Measurements from ENCODE around the gene NCOA5.

The NCOA5 gene

DNA sequence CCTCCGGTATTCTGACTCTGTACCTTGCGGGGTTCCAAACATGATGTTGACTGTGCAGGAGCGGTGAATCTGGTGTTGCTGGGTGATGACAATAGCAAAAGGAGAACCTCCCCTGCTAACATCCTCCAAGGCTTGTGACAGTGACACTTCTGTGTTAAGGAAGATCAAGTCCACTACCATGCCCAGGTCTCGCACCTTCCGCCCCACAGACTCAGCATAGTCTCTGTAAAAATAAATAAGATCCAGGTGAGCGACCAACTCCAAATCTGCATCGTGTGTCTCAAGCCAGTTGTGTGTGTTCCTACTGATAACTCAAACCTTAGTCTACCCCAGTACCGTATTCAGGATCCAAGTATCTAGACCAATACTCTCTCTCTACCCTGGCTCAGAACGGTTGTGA is 24.8 kb downstream of the NCOA5 start:
- Histone ChIP-seq H3K36me3 (ENCODE audit: control insufficient read depth, insufficient read depth, low read length) (peaks cover 12% of the 10 kb centered on the region), H3K4me1 (ENCODE audit: control insufficient read depth, insufficient read depth, low read length) (no peaks in the 10 kb centered on the region), H3K27me3 (ENCODE audit: control insufficient read depth, insufficient read depth, low read length) (no peaks in the 10 kb centered on the region), H3K4me3 (ENCODE audit: low read length) (no peak overlapping the region), H3K9me3 (ENCODE audit: control insufficient read depth, low read length) (no peaks in the 10 kb centered on the region), H3K9ac (ENCODE audit: low read length) (no peak overlapping the region)

- Histone ChIP-seq H3K27me3 (ENCODE audit: control insufficient read depth, insufficient read depth, low read length) (peaks cover 8% of the 10 kb centered on the region), H3K4me1 (ENCODE audit: control insufficient read depth, insufficient read depth, low read length) (peaks cover 8% of the 10 kb centered on the region), H3K4me3 (ENCODE audit: low read length) (no peak overlapping the region), H3K9me3 (ENCODE audit: control insufficient read depth, low read length) (no peaks in the 10 kb centered on the region), H3K36me3 (ENCODE audit: control insufficient read depth, insufficient read depth, low read length) (peaks cover 12% of the 10 kb centered on the region), H3K9ac (ENCODE audit: low read length) (no peak overlapping the region)
Measured at GRCh38 chr20:46063652-46064054, 26.1 kb downstream of the NCOA5 start.

DNA sequence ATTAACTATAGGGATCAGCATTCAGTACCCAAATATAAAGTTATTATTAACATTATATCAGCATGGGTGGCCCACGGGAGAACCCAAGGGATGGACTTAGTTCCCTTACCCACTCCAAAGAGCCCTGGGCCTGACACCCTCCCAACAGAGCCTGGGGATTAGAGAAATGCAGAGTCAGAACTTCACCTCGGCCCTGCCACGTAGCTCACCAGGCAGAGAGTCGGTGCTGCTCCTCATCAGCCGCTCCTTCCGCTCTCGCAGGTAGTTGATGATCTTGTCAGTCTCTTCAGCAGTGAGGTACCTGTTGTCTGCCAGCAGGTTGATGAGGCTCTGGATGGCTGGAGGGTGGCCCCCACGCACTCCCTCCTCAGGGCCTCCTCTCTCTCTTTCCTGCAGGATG is 26.6 kb downstream of the NCOA5 start:
- Histone ChIP-seq H3K27me3 (ENCODE audit: control insufficient read depth, insufficient read depth, low read length) (peaks cover 13% of the 10 kb centered on the region), H3K36me3 (ENCODE audit: control insufficient read depth, insufficient read depth, low read length) (peaks cover 12% of the 10 kb centered on the region), H3K4me1 (ENCODE audit: control insufficient read depth, insufficient read depth, low read length) (peaks cover 13% of the 10 kb centered on the region), H3K9me3 (ENCODE audit: control insufficient read depth, low read length) (no peaks in the 10 kb centered on the region), H3K9ac (ENCODE audit: low read length) (no peak overlapping the region), H3K4me3 (ENCODE audit: low read length) (no peak overlapping the region)

DNA sequence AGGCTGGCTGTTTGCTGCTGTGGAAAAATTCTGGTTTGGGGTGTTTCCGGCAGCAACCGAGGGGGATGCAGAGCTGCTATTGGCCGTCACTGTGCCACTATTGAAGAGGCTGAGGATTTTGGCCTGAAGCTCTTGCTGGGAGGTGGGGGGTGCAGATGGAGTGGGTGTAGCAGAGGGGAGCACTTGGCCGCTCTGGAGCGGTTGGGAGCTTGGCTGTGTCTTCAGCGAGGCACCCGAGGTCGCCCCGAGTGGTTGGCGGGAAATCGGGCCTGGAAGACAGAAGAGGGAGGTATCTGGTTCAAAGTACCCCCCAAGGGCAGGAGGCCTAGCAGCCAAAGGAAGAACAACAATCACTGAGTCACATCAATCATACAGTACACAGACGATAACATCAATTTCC is 27.1 kb downstream of the NCOA5 start:
- H3K9ac ChIP-seq (ENCODE audit: low read length) = no peak overlapping the region
- H3K4me1 ChIP-seq (ENCODE audit: control insufficient read depth, insufficient read depth, low read length) = peaks cover 17% of the 10 kb centered on the region
- peaks cover 18% of the 10 kb centered on the region for H3K27me3 ChIP-seq (ENCODE audit: control insufficient read depth, insufficient read depth, low read length)
- H3K4me3 ChIP-seq (ENCODE audit: low read length) = no peak overlapping the region
- peaks cover 12% of the 10 kb centered on the region for H3K36me3 ChIP-seq (ENCODE audit: control insufficient read depth, insufficient read depth, low read length)
- H3K9me3 ChIP-seq (ENCODE audit: control insufficient read depth, low read length) = no peaks in the 10 kb centered on the region

GRCh38 chr20:46062151-46062550 is 27.6 kb downstream of the NCOA5 start:
- Histone ChIP-seq H3K4me3 (ENCODE audit: low read length) (no peak overlapping the region), H3K27me3 (ENCODE audit: control insufficient read depth, insufficient read depth, low read length) (peaks cover 23% of the 10 kb centered on the region), H3K36me3 (ENCODE audit: control insufficient read depth, insufficient read depth, low read length) (peaks cover 12% of the 10 kb centered on the region), H3K4me1 (ENCODE audit: control insufficient read depth, insufficient read depth, low read length) (peaks cover 22% of the 10 kb centered on the region), H3K9me3 (ENCODE audit: control insufficient read depth, low read length) (no peaks in the 10 kb centered on the region), H3K9ac (ENCODE audit: low read length) (no peak overlapping the region)

- H3K27me3 ChIP-seq (ENCODE audit: control insufficient read depth, insufficient read depth, low read length) = peaks cover 35% of the 10 kb centered on the region
- H3K9me3 ChIP-seq (ENCODE audit: control insufficient read depth, low read length) = no peaks in the 10 kb centered on the region
- H3K4me1 ChIP-seq (ENCODE audit: control insufficient read depth, insufficient read depth, low read length) = peaks cover 25% of the 10 kb centered on the region
- H3K4me3 ChIP-seq (ENCODE audit: low read length) = no peak overlapping the region
- peaks cover 7% of the 10 kb centered on the region for H3K36me3 ChIP-seq (ENCODE audit: control insufficient read depth, insufficient read depth, low read length)
- H3K9ac ChIP-seq (ENCODE audit: low read length) = no peak overlapping the region
Measured at GRCh38 chr20:46060975-46061374, 28.8 kb downstream of the NCOA5 start.

- peaks cover 25% of the 10 kb centered on the region for H3K4me1 ChIP-seq (ENCODE audit: control insufficient read depth, insufficient read depth, low read length)
- no peaks in the 10 kb centered on the region for H3K9me3 ChIP-seq (ENCODE audit: control insufficient read depth, low read length)
- H3K4me3 ChIP-seq (ENCODE audit: low read length) = no peak overlapping the region
- H3K27me3 ChIP-seq (ENCODE audit: control insufficient read depth, insufficient read depth, low read length) = peaks cover 39% of the 10 kb centered on the region
- peaks cover 7% of the 10 kb centered on the region for H3K36me3 ChIP-seq (ENCODE audit: control insufficient read depth, insufficient read depth, low read length)
- no peak overlapping the region for H3K9ac ChIP-seq (ENCODE audit: low read length)
Measured at GRCh38 chr20:46060301-46060881, 29.4 kb downstream of the NCOA5 start.

DNA sequence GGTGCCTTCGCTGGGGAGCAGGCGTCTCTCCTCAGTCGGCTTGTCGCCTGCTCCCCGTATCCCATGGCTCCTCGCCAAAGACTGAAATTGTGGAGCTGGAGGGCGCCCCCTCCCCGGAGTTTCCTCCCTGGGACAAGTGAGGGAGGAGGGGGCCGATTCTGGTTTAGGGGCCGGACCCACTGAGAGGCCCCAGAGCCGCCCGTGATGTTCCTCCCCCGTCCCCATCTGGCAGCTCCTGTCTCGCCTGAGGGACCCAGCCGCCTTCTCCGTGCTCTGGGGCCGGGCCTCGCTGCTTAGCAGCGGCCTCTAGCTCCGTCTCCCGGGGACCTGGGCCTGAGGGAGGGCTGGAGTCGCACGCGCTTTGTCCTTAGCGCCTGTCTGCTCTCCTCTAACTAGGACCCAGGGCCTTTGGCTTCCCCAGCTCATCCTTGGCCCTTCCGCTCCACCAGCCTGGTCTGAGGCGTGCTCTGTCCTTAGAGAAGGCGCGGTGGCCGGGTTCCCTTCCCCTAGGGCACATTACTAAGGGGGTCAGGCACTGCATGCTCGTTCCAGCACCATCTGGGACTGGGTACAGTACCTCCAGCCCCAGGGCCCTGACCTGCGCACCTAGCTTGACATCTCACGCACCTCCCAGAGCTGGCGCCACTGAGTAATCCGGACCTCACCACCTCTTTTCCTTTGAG is 31.0 kb downstream of the NCOA5 start:
- Histone ChIP-seq H3K36me3 (ENCODE audit: control insufficient read depth, insufficient read depth, low read length) (peaks cover 7% of the 10 kb centered on the region), H3K4me3 (ENCODE audit: low read length) (no peak overlapping the region), H3K4me1 (ENCODE audit: control insufficient read depth, insufficient read depth, low read length) (peaks cover 25% of the 10 kb centered on the region), H3K27me3 (ENCODE audit: control insufficient read depth, insufficient read depth, low read length) (peaks cover 46% of the 10 kb centered on the region), H3K9me3 (ENCODE audit: control insufficient read depth, low read length) (no peaks in the 10 kb centered on the region), H3K9ac (ENCODE audit: low read length) (no peak overlapping the region)

DNA sequence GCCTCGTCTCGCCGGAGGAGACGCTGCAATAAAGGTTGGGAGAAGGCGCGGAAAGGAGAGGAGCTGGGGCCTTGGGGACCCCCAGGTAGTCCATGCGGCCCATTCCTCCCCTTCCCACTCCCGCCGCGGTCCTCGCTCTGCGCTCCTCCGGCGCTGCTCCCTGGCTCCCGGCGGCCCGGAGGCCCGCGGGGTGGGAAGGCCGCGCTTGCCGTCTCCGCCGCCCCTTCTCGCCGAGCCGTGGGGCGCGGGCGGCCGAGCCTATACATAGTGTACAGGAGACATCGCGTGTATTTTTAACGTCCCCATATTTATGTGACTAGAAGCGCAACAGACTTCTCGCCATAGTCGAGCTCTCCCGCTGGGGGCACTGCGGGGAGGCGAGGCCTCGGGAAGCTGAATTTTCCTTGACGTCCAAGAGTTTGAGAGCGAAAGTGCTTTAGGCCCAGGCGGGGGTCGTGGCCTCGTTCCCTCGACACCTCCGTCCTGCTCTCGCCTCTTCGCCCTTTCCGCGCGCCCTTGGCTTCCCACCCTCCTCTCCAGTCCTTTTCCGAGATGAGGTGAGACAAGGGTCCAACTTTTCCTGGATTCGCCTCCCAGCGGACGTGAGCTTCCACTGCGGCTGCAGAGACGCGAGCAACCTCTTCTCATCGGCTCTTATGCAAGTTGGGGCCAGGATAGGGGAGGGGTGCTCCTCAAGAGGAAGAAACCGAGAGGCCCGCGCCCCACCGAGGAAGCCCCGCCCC is 31.7 kb downstream of the NCOA5 start:
- Histone ChIP-seq H3K9me3 (ENCODE audit: control insufficient read depth, low read length) (no peaks in the 10 kb centered on the region), H3K4me3 (ENCODE audit: low read length) (no peak overlapping the region), H3K4me1 (ENCODE audit: control insufficient read depth, insufficient read depth, low read length) (peaks cover 25% of the 10 kb centered on the region), H3K36me3 (ENCODE audit: control insufficient read depth, insufficient read depth, low read length) (peaks cover 7% of the 10 kb centered on the region), H3K9ac (ENCODE audit: low read length) (no peak overlapping the region), H3K27me3 (ENCODE audit: control insufficient read depth, insufficient read depth, low read length) (peaks cover 46% of the 10 kb centered on the region)

- no peak overlapping the region for H3K9ac ChIP-seq (ENCODE audit: low read length)
- H3K4me3 ChIP-seq (ENCODE audit: low read length) = no peak overlapping the region
- peaks cover 7% of the 10 kb centered on the region for H3K36me3 ChIP-seq (ENCODE audit: control insufficient read depth, insufficient read depth, low read length)
- H3K9me3 ChIP-seq (ENCODE audit: control insufficient read depth, low read length) = no peaks in the 10 kb centered on the region
- peaks cover 46% of the 10 kb centered on the region for H3K27me3 ChIP-seq (ENCODE audit: control insufficient read depth, insufficient read depth, low read length)
- H3K4me1 ChIP-seq (ENCODE audit: control insufficient read depth, insufficient read depth, low read length) = peaks cover 25% of the 10 kb centered on the region
Measured at GRCh38 chr20:46056970-46057855, 32.5 kb downstream of the NCOA5 start.

GRCh38 chr20:46056027-46056833 is 33.5 kb downstream of the NCOA5 start:
- peaks cover 3% of the 10 kb centered on the region for H3K36me3 ChIP-seq (ENCODE audit: control insufficient read depth, insufficient read depth, low read length)
- peaks cover 25% of the 10 kb centered on the region for H3K4me1 ChIP-seq (ENCODE audit: control insufficient read depth, insufficient read depth, low read length)
- no peaks in the 10 kb centered on the region for H3K9me3 ChIP-seq (ENCODE audit: control insufficient read depth, low read length)
- no peak overlapping the region for H3K9ac ChIP-seq (ENCODE audit: low read length)
- peaks cover 46% of the 10 kb centered on the region for H3K27me3 ChIP-seq (ENCODE audit: control insufficient read depth, insufficient read depth, low read length)
- H3K4me3 ChIP-seq (ENCODE audit: low read length) = no peak overlapping the region
